Activated CD4-positive, alpha-beta T cell treated with anti-CD3 and anti-CD28 coated beads for 4 hours (primary cell): ENCODE results near the gene EFCAB9.

Source experiments
- DNase-seq, 2 donors: peaks; one replicate each; pipeline ENCODE4 v3.0.0-alpha.2; 2020

The EFCAB9 gene

DNA sequence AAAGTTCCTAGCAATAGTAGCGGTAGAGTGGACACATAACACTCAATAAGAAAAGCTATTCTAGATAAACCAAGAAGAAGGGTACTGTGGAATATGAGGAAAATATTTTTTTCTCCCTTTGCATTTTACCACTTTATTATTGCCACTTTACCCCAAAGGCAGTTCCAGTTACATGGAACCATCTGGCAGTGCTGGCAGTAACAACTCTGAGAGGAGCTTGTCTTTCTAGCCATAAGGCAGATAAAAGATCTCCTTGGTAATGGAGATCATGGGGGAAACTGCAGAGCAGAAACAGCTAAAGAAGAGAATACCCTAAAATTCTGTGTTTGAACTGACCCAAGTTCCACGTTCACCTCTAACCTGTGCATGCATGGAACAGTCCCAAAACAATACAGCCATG, 51.1 kb downstream of the EFCAB9 start:
- no peak for DNase-seq

DNA sequence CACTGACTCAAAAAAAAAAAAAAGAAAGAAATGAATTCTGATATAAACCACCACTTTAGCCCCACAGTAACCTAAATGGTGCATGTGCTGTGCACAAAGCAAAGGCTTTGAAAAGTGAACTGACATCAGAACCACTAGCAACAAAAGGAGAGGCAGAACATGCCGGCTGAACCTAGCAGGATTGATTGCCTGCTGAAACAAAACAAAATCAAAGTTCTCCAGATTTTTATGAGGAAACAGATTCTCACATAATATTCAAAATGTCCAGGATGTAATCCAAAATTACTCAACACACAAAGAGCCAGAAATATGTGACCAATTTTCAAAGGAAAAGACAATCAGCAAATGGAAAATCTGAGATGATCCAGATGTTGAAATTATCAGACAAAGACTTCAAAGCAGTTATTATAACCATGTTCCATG, 51.7 kb downstream of the EFCAB9 start:
- no peak for DNase-seq

DNA sequence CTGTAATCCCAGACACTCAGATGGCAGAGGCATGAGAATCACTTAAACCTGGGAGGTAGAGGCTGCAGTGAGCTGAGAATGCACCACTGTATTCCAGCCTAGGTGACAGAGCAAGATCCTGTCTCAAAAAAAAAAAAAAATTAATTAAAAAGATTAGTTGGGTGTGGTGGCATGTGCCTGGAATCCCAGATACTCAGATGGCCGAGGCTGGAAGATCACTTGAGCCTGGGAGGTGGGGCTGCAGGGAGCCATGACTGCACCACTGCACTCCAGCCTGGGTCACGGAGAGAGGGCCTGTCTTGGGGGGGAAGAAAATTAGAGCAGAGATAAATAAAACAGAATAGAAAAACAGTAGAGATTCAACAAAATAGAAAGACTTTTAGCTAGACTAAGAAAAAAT, 54.7 kb downstream of the EFCAB9 start:
- DNase-seq = no peak

DNA sequence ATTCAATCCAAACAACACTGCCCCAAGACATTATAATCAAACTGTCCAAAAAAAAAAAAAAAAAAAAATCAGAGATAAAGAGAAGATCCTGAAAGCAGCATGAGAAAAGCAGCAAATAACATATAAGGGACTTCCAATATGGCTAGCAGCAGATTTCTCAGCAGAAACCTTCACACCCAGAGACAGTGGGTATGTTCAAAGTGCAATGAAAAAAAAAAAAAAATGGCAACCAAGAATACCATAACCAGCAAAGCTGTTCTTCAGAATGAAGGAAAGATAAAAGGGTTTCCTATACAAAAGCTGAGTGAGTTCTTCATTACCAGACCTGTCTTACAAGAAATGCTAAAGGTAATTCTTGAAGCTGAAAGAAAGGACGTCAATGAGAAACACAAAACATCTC, 57.4 kb downstream of the EFCAB9 start:
- DNase-seq = no peak

DNA sequence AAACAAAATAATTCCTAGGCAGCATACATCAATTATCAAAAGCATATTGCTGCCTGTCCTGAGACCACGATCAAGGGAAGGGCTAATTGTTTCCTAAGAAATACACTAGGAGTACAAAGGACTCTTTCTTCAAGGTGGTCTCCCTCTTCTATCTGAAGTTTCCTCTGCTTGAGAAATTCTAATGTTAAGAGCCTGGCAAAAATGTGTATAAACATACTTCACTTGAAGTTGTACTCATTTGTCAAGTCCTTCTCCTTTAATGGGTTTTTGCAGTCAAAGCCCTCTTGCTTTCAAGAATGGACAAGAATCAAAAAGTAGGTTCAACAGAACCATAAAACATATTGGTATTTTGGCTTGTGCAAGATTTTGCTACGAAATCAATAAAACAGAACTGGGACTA, 58.5 kb downstream of the EFCAB9 start:
- DNase-seq = no peak
